Lung (tissue), 12 donors: ENCODE measurements around the gene LACTBL1. TPM values are rescaled to one million over a fixed set of nuclear protein-coding genes. Genes with fewer than 3 reads are reported as not detected.

Experiments used
- ATAC-seq: fragments of 200-7000 bp; cut with Tn5 transposase; one replicate; pipeline ENCODE4 v1.9.1; 2020; ENCODE audit warnings: moderate number of reproducible peaks; ENCODE audit not compliant: insufficient read depth, low FRiP score
- DNase-seq, 3 donors: peaks; one replicate each; pipeline ENCODE4 v3.0.0-alpha.2; 2013 to 2017
- H3K27ac ChIP-seq, 2 donors: one replicate each; pipeline ENCODE4 v1.5.1; 2013; ENCODE audit warnings: mild to moderate bottlenecking in 2 of 2, moderate library complexity in 2 of 2, control low read depth in 1 of 2, inconsistent platforms in 1 of 2, low read depth in 1 of 2, low read length in 1 of 2
- H3K27me3 ChIP-seq, 3 donors: one replicate each; pipeline ENCODE4 v1.5.1; 2013; ENCODE audit warnings: low read length in 2 of 3; ENCODE audit not compliant: control insufficient read depth in 3 of 3, insufficient read depth in 3 of 3
- H3K36me3 ChIP-seq, 4 donors: one replicate each; pipeline ENCODE4 v1.5.1; 2013; ENCODE audit warnings: low read length in 4 of 4, mild to moderate bottlenecking in 1 of 4, moderate library complexity in 1 of 4; ENCODE audit not compliant: control insufficient read depth in 4 of 4, insufficient read depth in 4 of 4
- H3K4me1 ChIP-seq, 5 donors: one replicate each; pipeline ENCODE4 v1.5.1; 2013; ENCODE audit warnings: low read length in 5 of 5, mild to moderate bottlenecking in 2 of 5, moderate library complexity in 1 of 5; ENCODE audit not compliant: control insufficient read depth in 5 of 5, insufficient read depth in 5 of 5
- H3K4me3 ChIP-seq: one replicate; pipeline ENCODE4 v1.5.1; 2013; ENCODE audit warnings: mild to moderate bottlenecking, control low read depth, moderate library complexity
- H3K9ac ChIP-seq, 2 donors: one replicate each; pipeline ENCODE4 v1.5.1; 2013; ENCODE audit warnings: low read length in 2 of 2, control low read depth in 1 of 2; ENCODE audit not compliant: insufficient read depth in 1 of 2
- H3K9me3 ChIP-seq, 4 donors: one replicate each; pipeline ENCODE4 v1.5.1; 2013; ENCODE audit warnings: low read length in 3 of 4, mild to moderate bottlenecking in 1 of 4, moderate library complexity in 1 of 4; ENCODE audit not compliant: control insufficient read depth in 4 of 4, insufficient read depth in 3 of 4
- CTCF ChIP-seq: IDR thresholded peaks from 2 replicates; pipeline ENCODE4 v1.5.1; 2012; ENCODE audit warnings: mild to moderate bottlenecking; ENCODE audit errors: control extremely low read depth, extremely low read depth
- WGBS, 2 donors: extraction: QIAGEN DNeasy Blood & Tissue Kit; methylation state at CpG; one replicate each; pipeline ENCODE4 v1.1.7; 2013; 5-methylcytosine and 5-hydroxymethylcytosine counted together
- polyA plus RNA-seq, 2 donors: library from polyadenylated mRNA; stranded (reverse); fragments of 200-250 nt; gene quantifications; one replicate each; pipeline ENCODE4 v1.2.1, GENCODE V29; 2013
- total RNA-seq, 2 donors: library from RNA; depleted of rRNA in 1 of 2; stranded (reverse); fragments of >200 nt in 1 of 2; gene quantifications; one replicate each; pipeline ENCODE4 v1.2.1, GENCODE V29; 2014 to 2021
- donor health status: control.
- donor health status: control.
- donor health status: Bipolar disorder and iron deficiency.
- donor health status: healthy.
- donor health status: DM: yes; HTN: yes; CAD: no.

The LACTBL1 gene
- total and polyA plus RNA-seq, 4 donors = not detected

- H3K4me1 ChIP-seq = no peaks in the 10 kb centered on the region
- no peak overlapping the region for H3K27ac ChIP-seq
- ATAC-seq = no peak
- no peak overlapping the region for H3K4me3 ChIP-seq
- no peak for TF ChIP-seq CTCF
- no peaks in the 10 kb centered on the region for H3K27me3 ChIP-seq
- H3K9me3 ChIP-seq = no peaks in the 10 kb centered on the region
- 92 to 94% methylated on average over 13 of the region's 13 CpGs for WGBS, 2 donors
- no peak overlapping the region for H3K9ac ChIP-seq
- no peak for DNase-seq
- peaks cover 0 to 18% (median 5%) of the 10 kb centered on the region in 4 donors for H3K36me3 ChIP-seq
Observed at GRCh38 chr1:22910286-22910685, 62.4 kb downstream of the LACTBL1 start.

GRCh38 chr1:22908880-22909426 is 63.7 kb downstream of the LACTBL1 start:
- Histone ChIP-seq H3K36me3 (peaks cover 0 to 18% (median 5%) of the 10 kb centered on the region in 4 donors), H3K9ac (no peak overlapping the region), H3K27me3 (no peaks in the 10 kb centered on the region), H3K9me3 (no peaks in the 10 kb centered on the region), H3K27ac (no peak overlapping the region), H3K4me3 (no peak overlapping the region), H3K4me1 (no peaks in the 10 kb centered on the region)
- ATAC-seq (no peak), DNase-seq (no peak)
- no peak for TF ChIP-seq CTCF
- 89 to 95% methylated on average over 11 of the region's 11 CpGs for WGBS, 2 donors

- no peak for ATAC-seq
- Histone ChIP-seq H3K27me3 (no peaks in the 10 kb centered on the region), H3K9ac (no peak overlapping the region)
Observed at GRCh38 chr1:22907528-22907927, 65.1 kb downstream of the LACTBL1 start.

More at GRCh38 chr1:22907528-22907927, 65.1 kb downstream of the LACTBL1 start:
- Histone ChIP-seq H3K27ac (no peak overlapping the region), H3K4me3 (no peak overlapping the region), H3K4me1 (no peaks in the 10 kb centered on the region), H3K9me3 (no peaks in the 10 kb centered on the region), H3K36me3 (peaks cover 0 to 18% (median 5%) of the 10 kb centered on the region in 4 donors)
- no peak for TF ChIP-seq CTCF
- no peak for DNase-seq
- WGBS, 2 donors = 89 to 90% methylated on average over 3 of the region's 3 CpGs
